ENCODE measurements around the gene TFR2.

- TF ChIP-seq CTCF (IDR thresholded peaks at IDR 0.05) (no peak), POLR2A (IDR thresholded peaks at IDR 0.05) (no peak)
These were observed 1.2 kb upstream of the TFR2 start for GRCh38 chr7:100642534-100642907.
